Measurements from ENCODE around the gene ZNF784.
A peak's percentile ranks its signal among the peaks of the same experiment; 100 is the strongest.

Gene ZNF784

DNA sequence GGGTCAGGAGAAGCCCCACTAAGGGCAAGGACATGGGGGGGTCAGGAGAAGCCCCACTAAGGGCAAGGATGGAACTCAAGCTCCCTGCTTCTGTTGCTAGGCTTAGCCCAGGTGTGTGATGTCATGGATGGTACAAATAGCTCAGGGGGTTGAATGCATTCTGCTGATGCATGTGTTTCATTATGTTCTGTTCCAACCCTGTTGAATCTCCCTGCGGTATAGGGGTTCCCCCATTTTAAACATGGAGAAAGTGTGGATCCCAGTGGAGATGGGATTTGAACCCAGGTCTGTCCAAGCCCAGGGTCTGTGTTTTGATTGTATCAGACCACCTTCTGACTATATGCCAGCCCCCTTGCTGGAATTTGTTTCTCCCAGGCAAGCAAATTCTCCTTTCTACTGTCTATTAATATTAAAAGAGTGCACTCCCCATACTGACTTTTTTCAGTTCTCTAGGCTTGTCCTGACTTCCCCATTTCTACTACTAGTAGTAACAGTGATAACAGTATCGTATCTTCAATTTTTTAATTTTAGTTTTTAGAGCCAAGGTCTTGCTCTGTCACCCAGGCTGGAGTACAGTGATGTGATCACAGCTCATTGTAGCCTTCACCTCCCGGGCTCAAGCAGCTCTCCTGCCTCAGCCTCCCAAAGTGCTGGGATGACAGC, 12.3 kb downstream of the ZNF784 start:
- 100% methylated on average over 2 to 3 of the region's 3 CpGs for WGBS, 2 experiments (ENCODE audit: insufficient coverage in 2 of 2)
- Histone ChIP-seq H3K9me3 (ENCODE audit: control insufficient read depth, low read length) (no peaks in the 10 kb centered on the region), H3K36me3 (ENCODE audit: control insufficient read depth, insufficient read depth, low read length) (peaks cover 58% of the 10 kb centered on the region), H3K4me3 (ENCODE audit: extremely low read depth, insufficient read depth, low read length, poor library complexity, severe bottlenecking) (no peak overlapping the region), H3K27ac (ENCODE audit: low read depth, low read length, severe bottlenecking) (no peak overlapping the region), H3K4me1 (ENCODE audit: control insufficient read depth, insufficient read depth, low read length, poor library complexity, severe bottlenecking) (no peaks in the 10 kb centered on the region)

GRCh38 chr19:55611300-55611982, 12.9 kb downstream of the ZNF784 start:
- H3K27ac ChIP-seq (ENCODE audit: low read depth, low read length, severe bottlenecking) = no peak overlapping the region
- WGBS, 2 experiments (ENCODE audit: insufficient coverage in 2 of 2) = 95 to 98% methylated on average over 6 to 11 of the region's 15 CpGs
- no peaks in the 10 kb centered on the region for H3K9me3 ChIP-seq (ENCODE audit: control insufficient read depth, low read length)
- H3K4me3 ChIP-seq (ENCODE audit: extremely low read depth, insufficient read depth, low read length, poor library complexity, severe bottlenecking) = no peak overlapping the region
- H3K4me1 ChIP-seq (ENCODE audit: control insufficient read depth, insufficient read depth, low read length, poor library complexity, severe bottlenecking) = peaks cover 3% of the 10 kb centered on the region
- H3K36me3 ChIP-seq (ENCODE audit: control insufficient read depth, insufficient read depth, low read length) = peaks cover 59% of the 10 kb centered on the region

- peaks cover 3% of the 10 kb centered on the region for H3K4me1 ChIP-seq (ENCODE audit: control insufficient read depth, insufficient read depth, low read length, poor library complexity, severe bottlenecking)
- no peak overlapping the region for H3K4me3 ChIP-seq (ENCODE audit: extremely low read depth, insufficient read depth, low read length, poor library complexity, severe bottlenecking)
- H3K27ac ChIP-seq (ENCODE audit: low read depth, low read length, severe bottlenecking) = no peak overlapping the region
- H3K9me3 ChIP-seq (ENCODE audit: control insufficient read depth, low read length) = no peaks in the 10 kb centered on the region
- WGBS, 2 experiments (ENCODE audit: insufficient coverage in 2 of 2) = 93 to 100% methylated on average over 4 to 5 of the region's 5 CpGs
- H3K36me3 ChIP-seq (ENCODE audit: control insufficient read depth, insufficient read depth, low read length) = peaks cover 50% of the 10 kb centered on the region
Observed at GRCh38 chr19:55609326-55609725, 15.0 kb downstream of the ZNF784 start.

DNA sequence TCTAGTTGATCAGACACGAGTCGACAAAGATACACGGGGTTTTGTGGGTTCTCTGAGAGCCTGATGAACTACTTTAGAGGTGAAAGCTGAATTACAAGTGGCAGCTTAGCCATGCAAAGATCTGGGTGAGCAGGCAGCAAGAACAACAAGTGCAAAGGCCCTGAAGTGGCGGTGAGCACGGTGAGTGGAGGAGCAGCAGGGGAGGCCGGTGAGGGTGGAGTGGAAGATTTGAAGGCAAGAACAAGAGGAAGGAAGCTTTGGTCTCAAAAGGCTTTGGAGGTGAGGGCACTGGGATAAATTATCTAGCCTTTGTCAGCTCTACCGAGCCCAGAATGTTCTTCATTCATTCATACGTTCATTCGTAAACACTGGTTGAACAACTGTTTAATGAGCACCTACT, 17.5 kb downstream of the ZNF784 start:
- 85 to 95% methylated on average over 6 to 7 of the region's 9 CpGs for WGBS, 2 experiments (ENCODE audit: insufficient coverage in 2 of 2)
- Histone ChIP-seq H3K9me3 (ENCODE audit: control insufficient read depth, low read length) (no peaks in the 10 kb centered on the region), H3K27ac (ENCODE audit: low read depth, low read length, severe bottlenecking) (no peak overlapping the region), H3K36me3 (ENCODE audit: control insufficient read depth, insufficient read depth, low read length) (peaks cover 48% of the 10 kb centered on the region), H3K4me3 (ENCODE audit: extremely low read depth, insufficient read depth, low read length, poor library complexity, severe bottlenecking) (peak overlapping the region; percentile 89), H3K4me1 (ENCODE audit: control insufficient read depth, insufficient read depth, low read length, poor library complexity, severe bottlenecking) (peaks cover 3% of the 10 kb centered on the region)

- 29 to 34% methylated on average over 12 of the region's 12 CpGs for WGBS, 2 experiments (ENCODE audit: insufficient coverage in 2 of 2)
- Histone ChIP-seq H3K4me1 (ENCODE audit: control insufficient read depth, insufficient read depth, low read length, poor library complexity, severe bottlenecking) (peaks cover 4% of the 10 kb centered on the region), H3K36me3 (ENCODE audit: control insufficient read depth, insufficient read depth, low read length) (peaks cover 48% of the 10 kb centered on the region), H3K27ac (ENCODE audit: low read depth, low read length, severe bottlenecking) (peak overlapping the region; percentile 94), H3K4me3 (ENCODE audit: extremely low read depth, insufficient read depth, low read length, poor library complexity, severe bottlenecking) (peak overlapping the region; percentile 89), H3K9me3 (ENCODE audit: control insufficient read depth, low read length) (no peaks in the 10 kb centered on the region)
Observed at GRCh38 chr19:55606471-55606787, 17.9 kb downstream of the ZNF784 start.

- WGBS, 2 experiments (ENCODE audit: insufficient coverage in 2 of 2) = 0 to 2% methylated on average over 21 to 39 of the region's 44 CpGs
- Histone ChIP-seq H3K4me1 (ENCODE audit: control insufficient read depth, insufficient read depth, low read length, poor library complexity, severe bottlenecking) (peaks cover 10% of the 10 kb centered on the region), H3K9me3 (ENCODE audit: control insufficient read depth, low read length) (no peaks in the 10 kb centered on the region), H3K36me3 (ENCODE audit: control insufficient read depth, insufficient read depth, low read length) (peaks cover 42% of the 10 kb centered on the region), H3K27ac (ENCODE audit: low read depth, low read length, severe bottlenecking) (peak within 1 kb of the TSS; percentile 94), H3K4me3 (ENCODE audit: extremely low read depth, insufficient read depth, low read length, poor library complexity, severe bottlenecking) (peak within 1 kb of the TSS; percentile 89)
Observed at GRCh38 chr19:55605637-55606470, 18.5 kb downstream of the ZNF784 start, which contains the start of gene ZNF865. Gene ZNF865 (plus strand): TSS chr19:55605647. CDS start chr19:55613619, 7,972 bp downstream.

GRCh38 chr19:55605207-55605636, 19.1 kb downstream of the ZNF784 start:
- Histone ChIP-seq H3K4me1 (ENCODE audit: control insufficient read depth, insufficient read depth, low read length, poor library complexity, severe bottlenecking) (peaks cover 12% of the 10 kb centered on the region), H3K4me3 (ENCODE audit: extremely low read depth, insufficient read depth, low read length, poor library complexity, severe bottlenecking) (peak overlapping the region; percentile 89), H3K9me3 (ENCODE audit: control insufficient read depth, low read length) (no peaks in the 10 kb centered on the region), H3K27ac (ENCODE audit: low read depth, low read length, severe bottlenecking) (peak overlapping the region; percentile 94), H3K36me3 (ENCODE audit: control insufficient read depth, insufficient read depth, low read length) (peaks cover 36% of the 10 kb centered on the region)
- WGBS, 2 experiments (ENCODE audit: insufficient coverage in 2 of 2) = 0% methylated on average over 27 to 28 of the region's 43 CpGs

GRCh38 chr19:55603581-55604292, 20.6 kb downstream of the ZNF784 start:
- Histone ChIP-seq H3K4me1 (ENCODE audit: control insufficient read depth, insufficient read depth, low read length, poor library complexity, severe bottlenecking) (peaks cover 12% of the 10 kb centered on the region), H3K4me3 (ENCODE audit: extremely low read depth, insufficient read depth, low read length, poor library complexity, severe bottlenecking) (peak overlapping the region; percentile 89), H3K36me3 (ENCODE audit: control insufficient read depth, insufficient read depth, low read length) (peaks cover 21% of the 10 kb centered on the region), H3K9me3 (ENCODE audit: control insufficient read depth, low read length) (no peaks in the 10 kb centered on the region), H3K27ac (ENCODE audit: low read depth, low read length, severe bottlenecking) (peak overlapping the region; percentile 94)
- 91 to 94% methylated on average over 21 to 22 of the region's 22 CpGs for WGBS, 2 experiments (ENCODE audit: insufficient coverage in 2 of 2)

DNA sequence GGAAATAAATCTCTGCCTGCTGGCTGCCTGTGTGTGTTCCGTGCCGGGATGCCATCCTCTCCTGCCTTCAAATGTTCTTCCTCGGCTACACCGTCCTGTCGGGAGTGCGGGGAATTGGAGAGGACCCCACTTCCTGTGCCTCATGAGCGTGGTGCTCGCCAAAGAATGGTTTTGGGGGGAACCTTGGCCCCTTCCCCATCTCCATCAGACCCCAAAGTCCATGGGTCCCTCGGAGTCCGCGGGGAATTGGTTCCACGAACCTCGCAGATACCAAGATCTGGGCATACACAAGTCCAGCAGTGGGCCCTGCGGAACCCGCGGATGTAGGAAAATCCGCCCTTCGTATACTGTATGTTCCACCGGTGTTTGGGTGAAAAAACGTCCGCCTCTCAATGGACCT, 21.3 kb downstream of the ZNF784 start:
- Histone ChIP-seq H3K9me3 (ENCODE audit: control insufficient read depth, low read length) (no peaks in the 10 kb centered on the region), H3K27ac (ENCODE audit: low read depth, low read length, severe bottlenecking) (no peak overlapping the region), H3K36me3 (ENCODE audit: control insufficient read depth, insufficient read depth, low read length) (peaks cover 19% of the 10 kb centered on the region), H3K4me3 (ENCODE audit: extremely low read depth, insufficient read depth, low read length, poor library complexity, severe bottlenecking) (no peak overlapping the region), H3K4me1 (ENCODE audit: control insufficient read depth, insufficient read depth, low read length, poor library complexity, severe bottlenecking) (peaks cover 12% of the 10 kb centered on the region)
- WGBS, 2 experiments (ENCODE audit: insufficient coverage in 2 of 2) = 93 to 96% methylated on average over 21 of the region's 21 CpGs

All from mesodermal cell (in vitro differentiated cells).